Measurements from ENCODE around the gene DAPL1. TPM values are rescaled to one million over a fixed set of nuclear protein-coding genes. Genes with fewer than 3 reads are reported as not detected.
"Not testable (repeated sequence)": the region's sequence is repeated elsewhere in the genome, so short reads cannot be mapped to it uniquely, and the experiment has no call there.

The DAPL1 gene
- total RNA-seq, 1 experiment from 2014 or later = not detected

DNA sequence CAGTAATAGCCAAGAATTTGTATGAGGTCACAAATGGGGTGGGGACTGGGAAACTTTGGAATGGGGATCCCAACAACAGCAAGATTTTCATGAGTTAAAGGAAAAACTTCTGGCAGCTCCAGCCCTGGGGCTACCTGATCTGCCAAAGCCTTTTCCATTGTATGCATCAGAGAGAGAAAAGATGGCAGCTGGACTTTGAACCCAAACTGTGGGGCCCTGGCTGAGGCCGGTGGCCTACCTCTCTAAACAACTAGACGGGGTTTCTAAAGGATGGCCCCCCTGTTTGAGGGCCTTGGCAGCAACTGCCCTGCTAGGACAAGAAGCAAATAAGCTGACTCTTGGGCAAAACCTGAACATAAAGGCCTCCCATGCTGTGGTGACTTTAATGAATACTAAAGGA lies 52.4 kb downstream of the DAPL1 start:
- DNase-seq (ENCODE audit: low read depth in 1 of 2, low spot score in 2 of 2) = not testable (repeated sequence)

DNA sequence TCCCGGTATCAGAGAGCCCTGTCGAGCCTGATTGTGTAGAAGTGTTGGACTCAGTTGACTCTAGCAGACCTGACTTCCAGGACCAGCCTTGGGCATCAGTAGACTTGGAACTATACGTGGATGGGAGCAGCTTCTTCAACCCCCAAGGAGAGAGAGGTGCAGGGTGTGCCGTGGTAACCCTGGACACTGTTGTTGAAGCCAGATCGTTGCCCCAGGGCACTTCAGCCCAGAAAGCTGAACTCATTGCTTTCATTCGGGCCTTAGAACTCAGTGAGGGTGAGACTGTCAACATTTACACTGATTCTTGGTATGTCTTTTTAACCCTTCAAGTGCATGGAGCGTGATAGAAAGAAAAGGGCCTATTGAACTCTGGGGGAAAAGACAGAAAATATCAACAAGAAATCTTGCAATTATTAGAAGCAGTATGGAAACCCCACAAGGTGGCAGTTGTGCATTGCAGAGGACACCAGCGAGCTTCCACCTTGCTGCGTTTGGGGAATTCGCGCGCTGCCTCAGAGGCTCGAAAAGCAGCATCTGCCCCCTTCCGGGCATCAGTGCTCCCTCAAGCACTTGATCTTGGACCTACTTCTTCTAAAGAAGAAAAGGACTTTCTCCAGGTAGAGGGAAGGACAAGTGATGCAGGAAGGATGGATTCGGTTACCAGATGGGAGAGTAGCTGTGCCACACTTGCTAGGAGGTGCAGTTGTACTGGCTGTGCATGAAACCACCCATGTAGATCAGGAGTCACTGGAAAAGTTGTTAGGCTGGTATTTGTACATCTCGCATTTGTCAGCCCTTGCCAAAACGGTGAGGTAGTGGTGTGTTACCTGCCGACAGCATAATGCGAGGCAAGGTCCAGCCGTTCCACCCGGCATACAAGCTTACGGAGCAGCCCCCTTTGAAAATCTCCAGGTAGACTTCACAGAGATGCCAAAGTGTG lies 53.2 kb downstream of the DAPL1 start:
- not testable (repeated sequence) for H3K27ac ChIP-seq; H3K27me3 ChIP-seq (replicated peaks); H3K9me3 ChIP-seq (replicated peaks); DNase-seq (ENCODE audit: low read depth in 1 of 2, low spot score in 2 of 2); H3K4me3 ChIP-seq; H3K36me3 ChIP-seq; H3K4me1 ChIP-seq (replicated peaks)

More for the DNA sequence above, 52.4 kb downstream of the DAPL1 start:
- not testable (repeated sequence) for H3K4me1 ChIP-seq (replicated peaks); H3K27ac ChIP-seq; H3K27me3 ChIP-seq (replicated peaks); H3K4me3 ChIP-seq; H3K9me3 ChIP-seq (replicated peaks); H3K36me3 ChIP-seq

DNA sequence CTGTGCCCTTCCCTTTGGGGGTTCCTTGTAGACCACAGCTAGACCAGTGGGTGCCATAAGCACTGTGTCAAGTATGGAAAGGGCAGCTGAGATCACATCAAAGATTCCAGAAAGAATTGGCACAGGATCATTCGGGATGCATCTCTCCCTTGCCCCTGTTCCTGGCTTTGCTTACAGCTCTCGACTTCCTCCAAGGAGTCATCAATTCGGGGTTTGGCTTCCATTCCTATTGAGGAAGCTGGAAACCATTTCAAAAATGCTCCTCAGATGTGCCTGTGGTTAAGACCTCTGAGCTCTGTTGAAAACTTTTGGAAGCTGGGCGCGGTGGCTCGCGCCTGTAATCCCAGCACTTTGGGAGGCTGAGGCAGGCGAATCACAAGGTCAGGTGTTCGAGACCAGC lies 65.1 kb downstream of the DAPL1 start:
- not testable (repeated sequence) for DNase-seq (ENCODE audit: low read depth in 1 of 2, low spot score in 2 of 2); H3K27me3 ChIP-seq (replicated peaks); H3K27ac ChIP-seq; H3K9me3 ChIP-seq (replicated peaks); H3K4me3 ChIP-seq; H3K4me1 ChIP-seq (replicated peaks); H3K36me3 ChIP-seq

DNA sequence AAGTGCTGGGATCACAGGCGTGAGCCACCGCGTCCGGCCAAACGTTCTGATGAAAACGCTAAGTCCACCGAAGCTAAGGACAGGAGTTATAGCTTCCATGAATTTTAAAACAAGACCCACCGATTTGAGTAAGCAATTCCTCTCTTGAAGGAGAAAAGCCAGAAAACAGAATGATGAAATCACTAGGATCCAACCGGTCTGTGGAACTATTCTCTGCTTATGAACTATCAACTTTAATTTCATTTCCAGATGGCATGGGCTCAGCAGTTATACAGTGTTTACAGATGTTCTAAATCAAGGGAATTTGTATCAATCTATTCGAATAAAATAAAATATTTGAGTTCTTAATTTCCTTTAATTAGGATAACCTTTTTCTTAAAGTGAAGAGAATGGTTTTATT lies 66.5 kb downstream of the DAPL1 start:
- H3K36me3 ChIP-seq; H3K9me3 ChIP-seq (replicated peaks); H3K27me3 ChIP-seq (replicated peaks); H3K4me3 ChIP-seq; DNase-seq (ENCODE audit: low read depth in 1 of 2, low spot score in 2 of 2); H3K4me1 ChIP-seq (replicated peaks); H3K27ac ChIP-seq: not testable (repeated sequence)

DNA sequence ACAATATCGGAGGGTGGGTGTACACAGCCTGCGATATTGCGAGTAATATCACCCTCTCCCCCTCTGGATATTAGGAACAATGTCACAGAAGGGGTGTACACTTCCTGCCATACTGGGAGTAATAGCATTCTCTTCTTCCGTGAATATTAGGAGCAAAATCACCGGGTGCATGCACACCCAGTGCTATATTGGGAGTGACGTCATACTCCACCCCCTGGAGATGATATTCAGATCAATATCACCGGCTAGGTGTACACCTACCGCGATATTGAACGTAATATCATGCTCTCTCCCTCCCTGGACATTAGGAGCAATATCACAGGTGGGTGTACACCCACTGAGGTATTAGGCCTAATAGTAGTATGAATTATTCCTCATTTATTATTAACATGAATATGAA lies 70.4 kb downstream of the DAPL1 start:
- H3K9me3 ChIP-seq (replicated peaks) = not testable (repeated sequence)

More for the DNA sequence above, 70.4 kb downstream of the DAPL1 start:
- not testable (repeated sequence) for H3K4me3 ChIP-seq; DNase-seq (ENCODE audit: low read depth in 1 of 2, low spot score in 2 of 2); H3K27ac ChIP-seq; H3K36me3 ChIP-seq; H3K27me3 ChIP-seq (replicated peaks); H3K4me1 ChIP-seq (replicated peaks)

Other genes with a start within 250 kb of the DAPL1 start
- 11.6 and 26.5 TPM in 2 replicates for gene TANC1, start 173.3 kb downstream of the DAPL1 start, total RNA-seq (2014; rRNA removed; shearing (Covaris generic))